GM03348 (cell line): ENCODE measurements around the gene FAM174C.
A peak's percentile ranks its signal among the peaks of the same experiment; 100 is the strongest.

Experiments used
- DNase-seq: peaks from one replicate; pipeline ENCODE4 v3.0.0; 2012; ENCODE audit warnings: low spot score

The FAM174C gene

GRCh38 chr19:1322198-1322981 is 47.1 kb downstream of the FAM174C start:
- no peak for DNase-seq

- DNase-seq: no peak
Measured at GRCh38 chr19:1324249-1324805, 49.0 kb downstream of the FAM174C start.

- peak; percentile 89 for DNase-seq
Measured at GRCh38 chr19:1324806-1325567, 49.7 kb downstream of the FAM174C start.

- no peak for DNase-seq
Measured at GRCh38 chr19:1325568-1326294, 50.4 kb downstream of the FAM174C start.

GRCh38 chr19:1327125-1327524 is 51.8 kb downstream of the FAM174C start:
- no peak for DNase-seq
